GM12891 (cell line): ENCODE data around the gene HSPA12B.

ENCODE experiments used
- POLR2A ChIP-seq: IDR thresholded peaks from 2 replicates; pipeline ENCODE4 v1.6.1; 2011; ENCODE audit warnings: low read depth, low read length, control low read depth
- POLR2AphosphoS5 ChIP-seq: IDR thresholded peaks from 2 replicates; pipeline ENCODE4 v1.6.1; 2011; ENCODE audit warnings: low read depth, low read length, control low read depth
- POU2F2 ChIP-seq: IDR thresholded peaks from 2 replicates; pipeline ENCODE4 v1.6.1; 2011; ENCODE audit warnings: low read depth, mild to moderate bottlenecking, control low read depth, low read length, moderate library complexity
- SPI1 ChIP-seq: IDR thresholded peaks from 2 replicates; pipeline ENCODE4 v1.6.1; 2011; ENCODE audit warnings: low read depth, low read length, control low read depth
- TAF1 ChIP-seq: IDR thresholded peaks from 2 replicates; pipeline ENCODE4 v1.6.1; 2011; ENCODE audit warnings: low read depth, low read length, control low read depth

GRCh38 chr20:3782597-3782996 lies 50.1 kb downstream of the HSPA12B start:
- TF ChIP-seq POLR2AphosphoS5 (no peak), POLR2A (no peak; the same call in 1 of the 2 replicates), TAF1 (no peak), POU2F2 (no peak), SPI1 (no peak)
